ENCODE measurements around the gene KRT72.

KRT72 gene

DNA sequence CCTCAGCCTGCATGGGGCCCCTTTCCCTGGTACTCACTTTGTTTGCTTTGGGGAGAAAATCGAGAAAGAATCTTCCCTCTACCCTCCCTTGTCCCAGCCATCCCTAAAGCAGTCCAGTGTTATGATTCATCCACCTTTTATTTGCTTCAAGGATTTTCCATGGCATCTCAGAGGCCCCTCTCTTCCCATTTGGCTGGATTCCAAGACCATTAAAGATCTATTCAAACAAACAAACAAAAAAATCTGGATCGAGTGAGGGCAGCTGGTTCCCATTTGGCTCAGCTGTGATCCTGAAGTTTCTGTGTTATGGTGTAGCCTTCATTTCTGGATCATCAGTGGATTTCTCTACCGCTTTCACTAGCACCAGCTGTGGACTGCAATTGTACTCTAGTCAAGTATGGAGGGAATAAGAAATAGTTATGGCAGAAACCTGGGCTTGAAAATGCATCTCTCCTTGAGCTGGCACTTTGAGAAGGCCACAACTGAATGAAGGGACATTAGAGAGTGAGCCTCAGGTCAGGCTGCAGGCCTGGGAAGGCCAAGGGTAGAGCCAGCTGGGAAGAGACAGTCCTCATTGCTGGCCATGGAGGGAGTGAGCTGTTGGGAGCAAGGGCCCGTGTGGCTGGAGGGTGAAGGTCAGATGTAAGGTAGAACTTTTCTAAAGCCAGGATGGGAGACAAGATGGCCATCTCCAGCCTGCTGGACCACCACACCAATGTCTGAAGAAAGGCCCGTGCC lies 62.0 kb downstream of the KRT72 start:
- DNase-seq, result peak; percentile 55

DNA sequence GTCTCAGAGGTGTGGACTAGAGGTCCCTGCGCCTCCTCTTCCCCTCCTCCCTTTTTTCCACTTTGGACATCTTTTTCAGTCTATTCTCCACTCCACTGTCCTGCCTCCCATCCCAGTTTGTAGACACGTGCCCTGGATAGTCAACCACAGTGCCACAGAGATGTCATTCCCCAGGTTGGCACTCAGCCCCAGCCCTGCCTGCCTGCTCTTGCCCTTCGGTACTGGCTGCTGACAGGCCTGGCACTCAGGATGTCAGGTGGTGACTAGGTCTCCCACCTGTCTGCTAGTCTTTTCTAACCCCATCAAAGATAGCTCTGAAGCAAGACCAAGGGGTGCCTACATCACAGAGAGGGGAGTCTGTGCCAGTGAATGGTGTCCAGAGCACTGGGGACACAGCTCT lies 64.2 kb downstream of the KRT72 start:
- DNase-seq, result no peak

Measured in NCI-H510A (cell line).